Natural killer cell (primary cell): ENCODE measurements around the gene MDM4. TPM values are rescaled to one million over a fixed set of nuclear protein-coding genes. Genes with fewer than 3 reads are reported as not detected.

Experiments used
- ATAC-seq, 3 donors: fragments of 150-1000 bp in 2 of 3; fragments of 200-7000 bp in 1 of 3; cut with Tn5 transposase; 1 replicate in 1 of 3; 2 replicates in 2 of 3; pipeline ENCODE4 v1.10.0; 2021; ENCODE audit warnings: mild to moderate bottlenecking in 2 of 3, moderate library complexity in 2 of 3
- DNase-seq, 2 donors: peaks; one replicate each; pipeline versions ENCODE4 v3.0.0 to v3.0.0-alpha.2; 2013 to 2021; ENCODE audit warnings: mixed read lengths in 1 of 2
- H3K27ac ChIP-seq: one replicate; pipeline ENCODE4 v1.5.1; 2013; ENCODE audit warnings: mild to moderate bottlenecking, low read length
- H3K27me3 ChIP-seq: one replicate; pipeline ENCODE4 v1.6.1; 2013; ENCODE audit warnings: low read length; ENCODE audit not compliant: control insufficient read depth, insufficient read depth
- H3K36me3 ChIP-seq: one replicate; pipeline ENCODE4 v1.6.1; 2013; ENCODE audit warnings: low read length; ENCODE audit not compliant: control insufficient read depth, insufficient read depth
- H3K4me1 ChIP-seq: one replicate; pipeline ENCODE4 v1.6.1; 2013; ENCODE audit warnings: low read length; ENCODE audit not compliant: control insufficient read depth, insufficient read depth
- H3K4me3 ChIP-seq: one replicate; pipeline ENCODE4 v1.5.1; 2013; ENCODE audit warnings: low read length
- H3K9me3 ChIP-seq: one replicate; pipeline ENCODE4 v1.6.1; 2013; ENCODE audit warnings: low read length; ENCODE audit not compliant: control insufficient read depth, insufficient read depth
- H3K27ac Mint-ChIP-seq, 2 donors: one replicate each; pipeline ENCODE4 v1.8.0; 2022; ENCODE audit warnings: mild to moderate bottlenecking in 2 of 2, mixed read lengths in 2 of 2, moderate library complexity in 1 of 2
- H3K27me3 Mint-ChIP-seq, 2 donors: one replicate each; pipeline ENCODE4 v1.8.0; 2022; ENCODE audit warnings: low read depth in 2 of 2, mixed read lengths in 2 of 2
- H3K36me3 Mint-ChIP-seq: one replicate; pipeline ENCODE4 v1.8.0; 2022; ENCODE audit warnings: mixed read lengths
- H3K4me1 Mint-ChIP-seq, 2 donors: one replicate each; pipeline ENCODE4 v1.8.0; 2022; ENCODE audit warnings: mixed read lengths in 2 of 2
- H3K4me3 Mint-ChIP-seq: one replicate; pipeline ENCODE4 v1.8.0; 2022; ENCODE audit warnings: mild to moderate bottlenecking, moderate library complexity, mixed read lengths
- H3K9me3 Mint-ChIP-seq, 2 donors: one replicate each; pipeline ENCODE4 v1.8.0; 2022; ENCODE audit warnings: mixed read lengths in 2 of 2
- CTCF ChIP-seq: fragments of 200-600 bp; IDR thresholded peaks from one replicate; pipeline ENCODE4 v1.8.0; 2022; ENCODE audit warnings: antibody characterized with exemption
- WGBS: methylation state at CpG from one replicate; pipeline ENCODE4 v1.1.7; 2013; ENCODE audit warnings: missing lambda C conversion rate; ENCODE audit not compliant: insufficient coverage; 5-methylcytosine and 5-hydroxymethylcytosine counted together
- intact Hi-C: fragments of 100-400 bp; cut with micrococcal nuclease; formaldehyde crosslinking; loops from one replicate; pipeline ENCODE4 v1.14.2; 2022
- total RNA-seq, 4 donors: library from RNA; stranded (reverse); fragments of 120-200 nt in 1 of 4; gene quantifications; one replicate each; pipeline versions ENCODE4 v1.2.3 to v1.2.4, GENCODE V29; 2013 to 2022

Gene MDM4
- total RNA-seq, 3 donors from 2014 or later (not counting 1 experiment from before 2014, with no cell fraction given), result 295 to 324 (median 296) TPM

GRCh38 chr1:204498981-204499380 lies 17.2 kb upstream of the MDM4 start:
- intact Hi-C loops, result no loop called here
- H3K4me1 ChIP-seq, result peaks cover 5% of the 10 kb centered on the region
- ATAC-seq, result no peak
- no peaks in the 10 kb centered on the region for H3K9me3 ChIP-seq
- Mint-ChIP-seq H3K27me3 (peaks cover 0 to 5% of the 10 kb centered on the region in 2 donors), H3K27ac (no peak overlapping the region), H3K4me1 (peaks cover 15 to 22% of the 10 kb centered on the region in 2 donors), H3K4me3 (no peak overlapping the region), H3K36me3 (no peaks in the 10 kb centered on the region), H3K9me3 (no peaks in the 10 kb centered on the region)
- 62% methylated on average over 3 of the region's 3 CpGs for WGBS
- no peak overlapping the region for H3K27ac ChIP-seq
- H3K36me3 ChIP-seq, result no peaks in the 10 kb centered on the region
- no peaks in the 10 kb centered on the region for H3K27me3 ChIP-seq
- no peak for TF ChIP-seq CTCF
- DNase-seq, result no peak
- no peak overlapping the region for H3K4me3 ChIP-seq

GRCh38 chr1:204499511-204500468 lies 16.4 kb upstream of the MDM4 start:
- peak overlapping the region in 1 of 2 donors; percentile 10 for H3K27ac Mint-ChIP-seq
- no peaks in the 10 kb centered on the region for H3K9me3 Mint-ChIP-seq
- no peaks in the 10 kb centered on the region for H3K36me3 Mint-ChIP-seq
- intact Hi-C loops, result no loop called here
- no peak for DNase-seq
- H3K4me3 Mint-ChIP-seq, result no peak overlapping the region
- no peak overlapping the region for H3K4me3 ChIP-seq
- H3K36me3 ChIP-seq, result no peaks in the 10 kb centered on the region
- H3K27me3 ChIP-seq, result no peaks in the 10 kb centered on the region
- peaks cover 15 to 16% of the 10 kb centered on the region in 2 donors for H3K4me1 Mint-ChIP-seq
- no peaks in the 10 kb centered on the region for H3K9me3 ChIP-seq
- no peak for ATAC-seq
- H3K4me1 ChIP-seq, result peaks cover 4% of the 10 kb centered on the region
- 96% methylated on average over 7 of the region's 7 CpGs for WGBS
- peaks cover 0 to 5% of the 10 kb centered on the region in 2 donors for H3K27me3 Mint-ChIP-seq
- no peak overlapping the region for H3K27ac ChIP-seq
- no peak for TF ChIP-seq CTCF

- no peaks in the 10 kb centered on the region for H3K27me3 ChIP-seq
- H3K36me3 ChIP-seq, result no peaks in the 10 kb centered on the region
- Mint-ChIP-seq H3K36me3 (peaks cover 14% of the 10 kb centered on the region), H3K9me3 (peaks cover 0 to 2% of the 10 kb centered on the region in 2 donors), H3K4me3 (no peak overlapping the region), H3K4me1 (peaks cover 24 to 26% of the 10 kb centered on the region in 2 donors), H3K27ac (no peak overlapping the region), H3K27me3 (peaks cover 8 to 12% of the 10 kb centered on the region in 2 donors)
- WGBS, result 90% methylated on average over 5 of the region's 6 CpGs
- no peak overlapping the region for H3K4me3 ChIP-seq
- no peak for DNase-seq
- intact Hi-C loops, result loop anchor here (2.0 kb wide), 1 partner anchor 339 kb away; no protein-coding TSS in a partner anchor
- peaks cover 5% of the 10 kb centered on the region for H3K4me1 ChIP-seq
- no peak for ATAC-seq
- H3K27ac ChIP-seq, result no peak overlapping the region
- TF ChIP-seq CTCF, result no peak
- H3K9me3 ChIP-seq, result no peaks in the 10 kb centered on the region
Observed at GRCh38 chr1:204502241-204502640, 14.0 kb upstream of the MDM4 start.
